Measurements from ENCODE around the gene SDHD. TPM values are rescaled to one million over a fixed set of nuclear protein-coding genes. Genes with fewer than 3 reads are reported as not detected.

SDHD gene
- polyA plus RNA-seq, 1 experiment = 122 TPM

GRCh38 chr11:112128483-112129121 is 41.9 kb downstream of the SDHD start:
- POLR2A ChIA-PET = interaction anchor here (0.9 kb wide), 1 partner anchor 86 kb away, joined by 3 read pairs; no protein-coding TSS in a partner anchor
- Histone ChIP-seq H3K27me3 (ENCODE audit: control insufficient read depth, insufficient read depth, low read length) (no peaks in the 10 kb centered on the region), H3K9me3 (ENCODE audit: control insufficient read depth, insufficient read depth, low read length) (no peaks in the 10 kb centered on the region), H3K4me3 (ENCODE audit: low read depth, low read length) (no peak overlapping the region), H3K27ac (ENCODE audit: low read depth, low read length) (no peak overlapping the region)
- TF ChIP-seq, protein P1, sequence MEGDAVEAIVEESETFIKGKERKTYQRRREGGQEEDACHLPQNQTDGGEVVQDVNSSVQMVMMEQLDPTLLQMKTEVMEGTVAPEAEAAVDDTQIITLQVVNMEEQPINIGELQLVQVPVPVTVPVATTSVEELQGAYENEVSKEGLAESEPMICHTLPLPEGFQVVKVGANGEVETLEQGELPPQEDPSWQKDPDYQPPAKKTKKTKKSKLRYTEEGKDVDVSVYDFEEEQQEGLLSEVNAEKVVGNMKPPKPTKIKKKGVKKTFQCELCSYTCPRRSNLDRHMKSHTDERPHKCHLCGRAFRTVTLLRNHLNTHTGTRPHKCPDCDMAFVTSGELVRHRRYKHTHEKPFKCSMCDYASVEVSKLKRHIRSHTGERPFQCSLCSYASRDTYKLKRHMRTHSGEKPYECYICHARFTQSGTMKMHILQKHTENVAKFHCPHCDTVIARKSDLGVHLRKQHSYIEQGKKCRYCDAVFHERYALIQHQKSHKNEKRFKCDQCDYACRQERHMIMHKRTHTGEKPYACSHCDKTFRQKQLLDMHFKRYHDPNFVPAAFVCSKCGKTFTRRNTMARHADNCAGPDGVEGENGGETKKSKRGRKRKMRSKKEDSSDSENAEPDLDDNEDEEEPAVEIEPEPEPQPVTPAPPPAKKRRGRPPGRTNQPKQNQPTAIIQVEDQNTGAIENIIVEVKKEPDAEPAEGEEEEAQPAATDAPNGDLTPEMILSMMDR (IDR thresholded peaks at IDR 0.05; ENCODE audit: low read depth, low read length) = no peak
- peak; percentile 10 for DNase-seq (ENCODE audit: low read depth, low spot score)
- CTCF ChIA-PET = interaction anchor here (1.0 to 7.4 kb wide), 2 partner anchors 15 to 47 kb away, joined by 3 to 60 read pairs; partner anchors contain the start of gene BCO2

DNA sequence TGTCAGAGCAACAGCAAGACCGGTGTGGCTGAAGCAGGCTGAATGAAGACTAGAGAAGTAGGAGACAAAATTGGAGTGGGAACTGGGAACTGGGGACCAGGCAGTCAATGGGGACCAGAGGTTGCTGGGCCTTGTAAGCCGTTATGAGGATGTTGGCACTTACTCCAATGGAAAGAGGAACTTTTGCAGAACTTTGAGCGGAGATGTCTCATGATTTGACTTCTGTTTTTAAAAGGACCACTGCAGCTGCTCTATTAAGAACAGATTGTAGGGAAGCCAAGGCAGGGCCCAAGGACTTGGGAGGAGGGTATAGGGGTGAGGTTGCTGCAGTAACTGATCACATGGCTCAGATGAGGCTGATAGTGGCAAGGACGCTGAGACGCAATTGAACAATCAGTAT is 43.0 kb downstream of the SDHD start:
- Histone ChIP-seq H3K4me3 (ENCODE audit: low read depth, low read length) (no peak overlapping the region), H3K27me3 (ENCODE audit: control insufficient read depth, insufficient read depth, low read length) (no peaks in the 10 kb centered on the region), H3K9me3 (ENCODE audit: control insufficient read depth, insufficient read depth, low read length) (no peaks in the 10 kb centered on the region), H3K27ac (ENCODE audit: low read depth, low read length) (no peak overlapping the region)
- no peak for DNase-seq (ENCODE audit: low read depth, low spot score)
- TF ChIP-seq, protein P1 (IDR thresholded peaks at IDR 0.05; ENCODE audit: low read depth, low read length) = no peak
- POLR2A ChIA-PET = no interaction called here
- CTCF ChIA-PET = interaction anchor here (7.4 kb wide), 1 partner anchor 16 kb away, joined by 60 read pairs; no protein-coding TSS in a partner anchor

DNA sequence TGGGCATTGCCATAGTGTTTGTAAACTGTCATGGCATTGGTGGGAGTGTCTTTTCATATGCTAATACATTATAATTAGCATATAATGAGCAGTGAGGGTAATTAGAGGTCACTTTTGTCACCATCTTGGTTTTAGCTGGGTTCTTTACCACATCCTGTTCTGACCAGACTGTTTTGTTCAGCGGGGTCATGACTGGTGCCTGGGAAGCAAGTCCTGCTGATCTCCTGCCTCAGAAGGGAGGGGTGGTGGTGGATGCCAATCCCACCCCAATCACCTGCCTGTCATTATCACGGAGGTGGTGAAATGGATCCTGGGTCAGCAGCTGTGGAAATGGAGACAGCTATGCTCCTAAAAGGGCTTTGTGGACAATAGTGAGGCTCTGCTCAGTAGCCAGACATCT is 46.1 kb downstream of the SDHD start:
- ChIA-PET CTCF (interaction anchor here (0.8 kb wide), 1 partner anchor 148 kb away, joined by 3 read pairs; no protein-coding TSS in a partner anchor), POLR2A (no interaction called here)
- Histone ChIP-seq H3K4me3 (ENCODE audit: low read depth, low read length) (no peak overlapping the region), H3K27me3 (ENCODE audit: control insufficient read depth, insufficient read depth, low read length) (no peaks in the 10 kb centered on the region), H3K27ac (ENCODE audit: low read depth, low read length) (no peak overlapping the region), H3K9me3 (ENCODE audit: control insufficient read depth, insufficient read depth, low read length) (no peaks in the 10 kb centered on the region)
- TF ChIP-seq, protein P1 (IDR thresholded peaks at IDR 0.05; ENCODE audit: low read depth, low read length) = no peak
- no peak for DNase-seq (ENCODE audit: low read depth, low spot score)

GRCh38 chr11:112134473-112134872 is 47.8 kb downstream of the SDHD start:
- H3K9me3 ChIP-seq (ENCODE audit: control insufficient read depth, insufficient read depth, low read length) = no peaks in the 10 kb centered on the region
- ChIA-PET POLR2A (interaction anchor here (0.7 kb wide), 1 partner anchor 38 kb away, joined by 5 read pairs; no protein-coding TSS in a partner anchor), CTCF (no interaction called here)
- no peaks in the 10 kb centered on the region for H3K27me3 ChIP-seq (ENCODE audit: control insufficient read depth, insufficient read depth, low read length)
- no peak overlapping the region for H3K4me3 ChIP-seq (ENCODE audit: low read depth, low read length)
- TF ChIP-seq, protein P1 (IDR thresholded peaks at IDR 0.05; ENCODE audit: low read depth, low read length) = no peak
- DNase-seq (ENCODE audit: low read depth, low spot score) = no peak
- H3K27ac ChIP-seq (ENCODE audit: low read depth, low read length) = no peak overlapping the region

DNA sequence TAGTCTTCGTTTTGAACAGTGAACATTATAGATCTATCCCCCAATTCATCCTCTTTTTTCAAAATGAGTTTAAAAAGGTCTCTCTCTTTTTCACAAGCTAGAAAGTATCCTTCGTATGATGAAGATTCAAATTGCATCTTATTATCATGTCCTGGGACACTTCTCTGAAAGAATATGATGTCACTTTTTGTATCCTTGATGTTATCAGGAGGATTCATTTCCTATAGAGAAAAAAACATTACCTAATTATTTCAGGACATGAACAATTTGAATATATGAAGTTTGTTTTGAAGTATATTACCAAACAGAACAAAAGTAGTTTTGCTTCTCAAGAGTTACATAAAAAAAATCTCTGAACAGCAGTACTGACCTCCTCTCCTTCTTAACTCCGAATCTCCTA is 56.9 kb downstream of the SDHD start:
- POLR2A ChIA-PET = no interaction called here
- H3K9me3 ChIP-seq (ENCODE audit: control insufficient read depth, insufficient read depth, low read length) = no peaks in the 10 kb centered on the region; the same call in 1 of the 2 replicates
- CTCF ChIA-PET = no interaction called here

More for the DNA sequence above, 56.9 kb downstream of the SDHD start:
- Histone ChIP-seq H3K27ac (ENCODE audit: low read depth, low read length) (no peak overlapping the region), H3K27me3 (ENCODE audit: control insufficient read depth, insufficient read depth, low read length) (no peaks in the 10 kb centered on the region), H3K4me3 (ENCODE audit: low read depth, low read length) (no peak overlapping the region)
- no peak for DNase-seq (ENCODE audit: low read depth, low spot score)
- TF ChIP-seq, protein P1 (IDR thresholded peaks at IDR 0.05; ENCODE audit: low read depth, low read length) = no peak

All from AG04450 (cell line).